ENCODE data around the gene SEPTIN12. TPM values are rescaled to one million over a fixed set of nuclear protein-coding genes. Genes with fewer than 3 reads are reported as not detected.

The SEPTIN12 gene
- total RNA-seq, 1 experiment from 2014 or later, result not detected

GRCh38 chr16:4769306-4769638 is 18.9 kb downstream of the SEPTIN12 start:
- no peaks in the 10 kb centered on the region for H3K27me3 ChIP-seq (replicated peaks; ENCODE audit: insufficient read depth, low read depth, low read length, poor library complexity)
- H3K4me3 ChIP-seq (ENCODE audit: low read depth, low read length, poor library complexity, severe bottlenecking), result peak overlapping the region; percentile 52
- H3K9me3 ChIP-seq (ENCODE audit: low read depth, low read length, poor library complexity, severe bottlenecking), result no peaks in the 10 kb centered on the region
- H3K4me1 ChIP-seq (ENCODE audit: insufficient read depth, low read length, poor library complexity, severe bottlenecking), result peaks cover 13% of the 10 kb centered on the region
- H3K36me3 ChIP-seq (ENCODE audit: insufficient read depth, low read length, poor library complexity, severe bottlenecking), result peaks cover 10% of the 10 kb centered on the region
- CTCF ChIA-PET, result no interaction called here
- peak overlapping the region; percentile 75 for H3K27ac ChIP-seq (ENCODE audit: low read depth, low read length, poor library complexity, severe bottlenecking)
- no TSS peak for BruUV-seq (replicated peaks)
- DNase-seq (ENCODE audit: low spot score), result no peak
- TF ChIP-seq EZH2 (IDR thresholded peaks at IDR 0.05; ENCODE audit: borderline replicate concordance, low read depth, low read length, poor library complexity, severe bottlenecking) (no peak), CTCF (conservative IDR thresholded peaks at IDR 0.05; ENCODE audit: low read depth, low read length) (no peak)
- POLR2A ChIA-PET (ENCODE audit: low non-redundant PET), result no interaction called here
- intact Hi-C loops (cut with micrococcal nuclease; ENCODE audit: unreplicated experiment), result no loop called here

- Histone ChIP-seq H3K27ac (ENCODE audit: low read depth, low read length, poor library complexity, severe bottlenecking) (peak overlapping the region; percentile 75), H3K4me3 (ENCODE audit: low read depth, low read length, poor library complexity, severe bottlenecking) (peak overlapping the region; percentile 52), H3K9me3 (ENCODE audit: low read depth, low read length, poor library complexity, severe bottlenecking) (no peaks in the 10 kb centered on the region), H3K4me1 (ENCODE audit: insufficient read depth, low read length, poor library complexity, severe bottlenecking) (peaks cover 13% of the 10 kb centered on the region), H3K27me3 (replicated peaks; ENCODE audit: insufficient read depth, low read depth, low read length, poor library complexity) (no peaks in the 10 kb centered on the region), H3K36me3 (ENCODE audit: insufficient read depth, low read length, poor library complexity, severe bottlenecking) (peaks cover 15% of the 10 kb centered on the region)
- BruUV-seq (replicated peaks), result no TSS peak
- intact Hi-C loops (cut with micrococcal nuclease; ENCODE audit: unreplicated experiment), result no loop called here
- ChIA-PET POLR2A (ENCODE audit: low non-redundant PET) (no interaction called here), CTCF (interaction anchor here (0.6 kb wide), 1 partner anchor 35 kb away, joined by 3 read pairs; the partner anchor contains the start of genes ANKS3 and DNAAF8)
- no peak for TF ChIP-seq CTCF (conservative IDR thresholded peaks at IDR 0.05; ENCODE audit: low read depth, low read length)
- TF ChIP-seq EZH2 (IDR thresholded peaks at IDR 0.05; ENCODE audit: borderline replicate concordance, low read depth, low read length, poor library complexity, severe bottlenecking), result no peak
- DNase-seq (ENCODE audit: low spot score), result peak; percentile 99
These were observed 19.4 kb downstream of the SEPTIN12 start for GRCh38 chr16:4768549-4769305.

GRCh38 chr16:4767872-4768548 is 20.1 kb downstream of the SEPTIN12 start:
- no TSS peak for BruUV-seq (replicated peaks)
- Histone ChIP-seq H3K4me1 (ENCODE audit: insufficient read depth, low read length, poor library complexity, severe bottlenecking) (peaks cover 13% of the 10 kb centered on the region), H3K9me3 (ENCODE audit: low read depth, low read length, poor library complexity, severe bottlenecking) (no peaks in the 10 kb centered on the region), H3K36me3 (ENCODE audit: insufficient read depth, low read length, poor library complexity, severe bottlenecking) (peaks cover 20% of the 10 kb centered on the region), H3K27ac (ENCODE audit: low read depth, low read length, poor library complexity, severe bottlenecking) (peak overlapping the region; percentile 75), H3K27me3 (replicated peaks; ENCODE audit: insufficient read depth, low read depth, low read length, poor library complexity) (no peaks in the 10 kb centered on the region), H3K4me3 (ENCODE audit: low read depth, low read length, poor library complexity, severe bottlenecking) (peak overlapping the region; percentile 52)
- ChIA-PET CTCF (interaction anchor here (0.6 kb wide), 1 partner anchor 34 kb away, joined by 3 read pairs; the partner anchor contains the start of genes ANKS3 and DNAAF8), POLR2A (ENCODE audit: low non-redundant PET) (no interaction called here)
- DNase-seq (ENCODE audit: low spot score), result peak; percentile 33
- no peak for TF ChIP-seq EZH2 (IDR thresholded peaks at IDR 0.05; ENCODE audit: borderline replicate concordance, low read depth, low read length, poor library complexity, severe bottlenecking)
- no peak for TF ChIP-seq CTCF (conservative IDR thresholded peaks at IDR 0.05; ENCODE audit: low read depth, low read length)
- intact Hi-C loops (cut with micrococcal nuclease; ENCODE audit: unreplicated experiment), result no loop called here

All from A673 (cell line).